Measurements from ENCODE around the gene BACE2. TPM values are rescaled to one million over a fixed set of nuclear protein-coding genes. Genes with fewer than 3 reads are reported as not detected.
"Not testable (repeated sequence)": the region's sequence is repeated elsewhere in the genome, so short reads cannot be mapped to it uniquely, and the experiment has no call there.

The BACE2 gene
- total RNA-seq, 4 donors from 2014 or later = 31.9 to 63.4 (median 50.0) TPM

- H3K27me3 ChIP-seq = no peaks in the 10 kb centered on the region
- H3K27ac ChIP-seq = no peak overlapping the region
- no peaks in the 10 kb centered on the region for H3K4me1 ChIP-seq
- TF ChIP-seq POLR2A (IDR thresholded peaks at IDR 0.05) = no peak
- 100% methylated on average over 1 of the region's 3 CpGs; no CpG with 5 or more reads in 1 of the 2 donors for WGBS, 2 donors (ENCODE audit: low coverage in 1 of 2)
- peaks cover 0 to 86% of the 10 kb centered on the region in 2 donors for H3K36me3 ChIP-seq
- H3K9me3 ChIP-seq = no peaks in the 10 kb centered on the region
- H3K4me3 ChIP-seq = no peak overlapping the region
- ATAC-seq = no peak
Measured at GRCh38 chr21:41240040-41240439, 72.1 kb downstream of the BACE2 start.

GRCh38 chr21:41241341-41241740 is 73.4 kb downstream of the BACE2 start:
- no peak for ATAC-seq
- WGBS, 2 donors (ENCODE audit: low coverage in 1 of 2) = 20 to 57% methylated on average over 1 to 4 of the region's 8 CpGs
- no peaks in the 10 kb centered on the region for H3K9me3 ChIP-seq
- no peak overlapping the region for H3K4me3 ChIP-seq
- no peak overlapping the region for H3K27ac ChIP-seq
- H3K4me1 ChIP-seq = no peaks in the 10 kb centered on the region
- H3K27me3 ChIP-seq = no peaks in the 10 kb centered on the region
- H3K36me3 ChIP-seq = peaks cover 0 to 96% of the 10 kb centered on the region in 2 donors
- TF ChIP-seq EP300 (IDR thresholded peaks at IDR 0.05) = no peak
- TF ChIP-seq POLR2AphosphoS5 (IDR thresholded peaks at IDR 0.05) = no peak
- TF ChIP-seq CTCF (IDR thresholded peaks at IDR 0.05) = no peak
- TF ChIP-seq POLR2A (IDR thresholded peaks at IDR 0.05) = no peak

GRCh38 chr21:41242238-41242829 is 74.4 kb downstream of the BACE2 start:
- Histone ChIP-seq H3K27ac (no peak overlapping the region), H3K4me1 (no peaks in the 10 kb centered on the region), H3K4me3 (no peak overlapping the region), H3K9me3 (no peaks in the 10 kb centered on the region), H3K36me3 (peaks cover 0 to 96% of the 10 kb centered on the region in 2 donors), H3K27me3 (no peaks in the 10 kb centered on the region)
- no peak for ATAC-seq
- WGBS, 2 donors (ENCODE audit: low coverage in 1 of 2) = 63% methylated on average over 3 of the region's 8 CpGs; no CpG with 5 or more reads in 1 of the 2 donors
- TF ChIP-seq POLR2A (IDR thresholded peaks at IDR 0.05) = no peak
- TF ChIP-seq CTCF (IDR thresholded peaks at IDR 0.05) = no peak
- no peak for TF ChIP-seq POLR2AphosphoS5 (IDR thresholded peaks at IDR 0.05)
- TF ChIP-seq EP300 (IDR thresholded peaks at IDR 0.05) = no peak

- 95 to 98% methylated on average over 6 to 7 of the region's 7 CpGs for WGBS, 2 donors (ENCODE audit: low coverage in 1 of 2)
- H3K4me1 ChIP-seq = no peaks in the 10 kb centered on the region
- no peak overlapping the region for H3K4me3 ChIP-seq
Measured at GRCh38 chr21:41243107-41243506, 75.1 kb downstream of the BACE2 start.

GRCh38 chr21:41244266-41244880 is 76.4 kb downstream of the BACE2 start:
- H3K4me3 ChIP-seq, H3K4me1 ChIP-seq, H3K27me3 ChIP-seq, H3K9me3 ChIP-seq, H3K27ac ChIP-seq, ATAC-seq: not testable (repeated sequence)
- WGBS, 2 donors (ENCODE audit: low coverage in 1 of 2) = 81 to 91% methylated on average over 7 to 8 of the region's 8 CpGs
- H3K36me3 ChIP-seq = peaks cover 0 to 99% of the 10 kb centered on the region in 2 donors

More at GRCh38 chr21:41243107-41243506, 75.1 kb downstream of the BACE2 start:
- no peaks in the 10 kb centered on the region for H3K9me3 ChIP-seq
- no peaks in the 10 kb centered on the region for H3K27me3 ChIP-seq
- peaks cover 0 to 96% of the 10 kb centered on the region in 2 donors for H3K36me3 ChIP-seq
- no peak for TF ChIP-seq POLR2AphosphoS5 (IDR thresholded peaks at IDR 0.05)
- TF ChIP-seq POLR2A (IDR thresholded peaks at IDR 0.05) = no peak
- TF ChIP-seq CTCF (IDR thresholded peaks at IDR 0.05) = no peak
- no peak for ATAC-seq
- no peak overlapping the region for H3K27ac ChIP-seq

- Histone ChIP-seq H3K4me3 (no peak overlapping the region), H3K36me3 (peaks cover 0 to 99% of the 10 kb centered on the region in 2 donors), H3K27me3 (no peaks in the 10 kb centered on the region), H3K4me1 (no peaks in the 10 kb centered on the region), H3K9me3 (no peaks in the 10 kb centered on the region), H3K27ac (no peak overlapping the region)
- no peak for ATAC-seq
- TF ChIP-seq EP300 (IDR thresholded peaks at IDR 0.05) = no peak
- TF ChIP-seq CTCF (IDR thresholded peaks at IDR 0.05) = no peak
- TF ChIP-seq POLR2AphosphoS5 (IDR thresholded peaks at IDR 0.05) = no peak
- no peak for TF ChIP-seq POLR2A (IDR thresholded peaks at IDR 0.05)
- WGBS, 2 donors (ENCODE audit: low coverage in 1 of 2) = 84 to 87% methylated on average over 12 to 15 of the region's 20 CpGs
Measured at GRCh38 chr21:41245509-41246135, 77.7 kb downstream of the BACE2 start.
